Spinal cord (tissue), 10 donors: Measurements from ENCODE around the gene NAIP. TPM values are rescaled to one million over a fixed set of nuclear protein-coding genes. Genes with fewer than 3 reads are reported as not detected.
"Not testable (repeated sequence)": the region's sequence is repeated elsewhere in the genome, so short reads cannot be mapped to it uniquely, and the experiment has no call there.

Experiments used
- DNase-seq, 6 donors: peaks; one replicate each; pipeline versions ENCODE4 v3.0.0 to v3.0.0-alpha.2; 2013 to 2015; ENCODE audit warnings: low spot score in 6 of 6, low read depth in 4 of 6
- H3K27ac ChIP-seq: one replicate; pipeline ENCODE4 v1.5.1; 2013; ENCODE audit warnings: low read depth, low read length, control low read depth
- H3K27me3 ChIP-seq: one replicate; pipeline ENCODE4 v1.6.1; 2013; ENCODE audit warnings: low read length; ENCODE audit not compliant: control insufficient read depth, insufficient read depth
- H3K36me3 ChIP-seq: one replicate; pipeline ENCODE4 v1.6.1; 2013; ENCODE audit warnings: low read length; ENCODE audit not compliant: control insufficient read depth, insufficient read depth
- H3K4me1 ChIP-seq: one replicate; pipeline ENCODE4 v1.6.1; 2013; ENCODE audit warnings: low read length; ENCODE audit not compliant: control insufficient read depth, insufficient read depth
- H3K4me3 ChIP-seq: one replicate; pipeline ENCODE4 v1.5.1; 2013; ENCODE audit warnings: low read depth, low read length, control low read depth
- H3K9me3 ChIP-seq: one replicate; pipeline ENCODE4 v1.6.1; 2013; ENCODE audit warnings: low read length; ENCODE audit not compliant: control insufficient read depth, insufficient read depth
- WGBS: methylation state at CpG from one replicate; pipeline ENCODE4 v1.1.5; 2013; ENCODE audit warnings: missing lambda C conversion rate; ENCODE audit not compliant: insufficient coverage; 5-methylcytosine and 5-hydroxymethylcytosine counted together
- long read RNA-seq, 4 donors: transcript quantifications; one replicate each; lab custom pipeline, GENCODE V29; 2026
- polyA plus RNA-seq, 2 donors: library from polyadenylated mRNA; unstranded; fragments of 120-200 nt; gene quantifications; one replicate each; pipeline ENCODE4 v1.2.1, GENCODE V29; 2013; ENCODE audit not compliant: insufficient read length in 2 of 2
- total RNA-seq, 2 donors: library from RNA; depleted of rRNA in 1 of 2; stranded (reverse); fragments of 120-200 nt in 1 of 2; fragments of >200 nt in 1 of 2; gene quantifications; one replicate each; pipeline versions ENCODE4 v1.2.3 to v1.2.4, GENCODE V29; 2013 to 2014
- donor health status: healthy.

Gene NAIP
- total RNA-seq (10 to 100 TPM; 31.0 to 47.5 TPM), polyA plus RNA-seq (10 to 100 TPM; 26.7 to 47.8 TPM)
- long read RNA-seq, donor 1, full-length matches to known transcripts, result 3 of 3 reads
- long read RNA-seq, donor 1, partial matches to known transcripts, result 0 of 3 reads
- long read RNA-seq, donor 1, other reads (novel, unspliced or antisense), result 0 of 3 reads
- long read RNA-seq, donor 2, result 0 reads
- long read RNA-seq, donor 3, full-length matches to known transcripts, result 1 of 1 reads
- long read RNA-seq, donor 3, partial matches to known transcripts, result 0 of 1 reads
- long read RNA-seq, donor 3, other reads (novel, unspliced or antisense), result 0 of 1 reads
- long read RNA-seq, donor 4, full-length matches to known transcripts, result 2 of 2 reads
- long read RNA-seq, donor 4, partial matches to known transcripts, result 0 of 2 reads
- long read RNA-seq, donor 4, other reads (novel, unspliced or antisense), result 0 of 2 reads

GRCh38 chr5:71025289-71025953 is at the start of gene NAIP:
Gene NAIP, minus strand, starts transcription at chr5:71025339. Its CDS starts 12,424 bp downstream, at chr5:71012915.
- not testable (repeated sequence) for H3K27me3 ChIP-seq, H3K36me3 ChIP-seq, H3K9me3 ChIP-seq, H3K4me3 ChIP-seq, H3K27ac ChIP-seq, H3K4me1 ChIP-seq, DNase-seq
- WGBS, result no CpG with 5 or more reads among the region's 8 CpGs

GRCh38 chr5:71067262-71067928 is 42.3 kb upstream of the NAIP start, which contains the start of gene GTF2H2:
Gene GTF2H2, minus strand, starts transcription at chr5:71067676. Its CDS starts 4,913 bp downstream, at chr5:71062763.
- H3K27ac ChIP-seq, H3K4me1 ChIP-seq, H3K27me3 ChIP-seq, H3K36me3 ChIP-seq, DNase-seq, H3K9me3 ChIP-seq, H3K4me3 ChIP-seq: not testable (repeated sequence)
- no CpG with 5 or more reads among the region's 46 CpGs for WGBS

GRCh38 chr5:71061322-71061721 is 36.2 kb upstream of the NAIP start:
- H3K27me3 ChIP-seq, H3K9me3 ChIP-seq, H3K4me1 ChIP-seq, H3K27ac ChIP-seq, H3K36me3 ChIP-seq, H3K4me3 ChIP-seq, DNase-seq: not testable (repeated sequence)
- WGBS, result no CpG with 5 or more reads among the region's 1 CpG

GRCh38 chr5:71059426-71059825 is 34.3 kb upstream of the NAIP start:
- H3K4me3 ChIP-seq, H3K36me3 ChIP-seq, H3K4me1 ChIP-seq, DNase-seq, H3K27ac ChIP-seq, H3K27me3 ChIP-seq, H3K9me3 ChIP-seq: not testable (repeated sequence)
- no CpG with 5 or more reads among the region's 3 CpGs for WGBS

GRCh38 chr5:71044808-71045207 is 19.7 kb upstream of the NAIP start:
- WGBS, result no CpG with 5 or more reads among the region's 2 CpGs
- not testable (repeated sequence) for H3K27ac ChIP-seq, H3K9me3 ChIP-seq, H3K27me3 ChIP-seq, H3K36me3 ChIP-seq, H3K4me1 ChIP-seq, DNase-seq, H3K4me3 ChIP-seq

GRCh38 chr5:71044128-71044527 is 19.0 kb upstream of the NAIP start:
- not testable (repeated sequence) for H3K9me3 ChIP-seq, H3K36me3 ChIP-seq, H3K4me1 ChIP-seq, H3K4me3 ChIP-seq, H3K27ac ChIP-seq, DNase-seq, H3K27me3 ChIP-seq
- whole genome bisulfite sequencing, result no CpG with 5 or more reads among the region's 2 CpGs

GRCh38 chr5:71031046-71031776 is 6.1 kb upstream of the NAIP start:
- not testable (repeated sequence) for DNase-seq, H3K4me1 ChIP-seq, H3K27ac ChIP-seq, H3K4me3 ChIP-seq, H3K27me3 ChIP-seq, H3K36me3 ChIP-seq, H3K9me3 ChIP-seq
- WGBS, result no CpG with 5 or more reads among the region's 7 CpGs

- no CpG with 5 or more reads among the region's 6 CpGs for WGBS
- not testable (repeated sequence) for H3K4me3 ChIP-seq, H3K36me3 ChIP-seq, H3K27me3 ChIP-seq, DNase-seq, H3K27ac ChIP-seq, H3K4me1 ChIP-seq, H3K9me3 ChIP-seq
Observed at GRCh38 chr5:71020643-71021042, 4.5 kb downstream of the NAIP start.

- not testable (repeated sequence) for H3K9me3 ChIP-seq, H3K27ac ChIP-seq, H3K4me1 ChIP-seq, H3K4me3 ChIP-seq, H3K36me3 ChIP-seq, H3K27me3 ChIP-seq, DNase-seq
- no CpG with 5 or more reads among the region's 6 CpGs for WGBS
Observed at GRCh38 chr5:71018376-71019005, 6.6 kb downstream of the NAIP start.
